ENCODE results near the gene FBXW11.
"Not testable (repeated sequence)": the region's sequence is repeated elsewhere in the genome, so short reads cannot be mapped to it uniquely, and the experiment has no call there.

Gene FBXW11

GRCh38 chr5:172035049-172035448 lies 28.6 kb upstream of the FBXW11 start:
- no peak for DNase-seq (ENCODE audit: low read depth in 1 of 2, low spot score in 1 of 2)

GRCh38 chr5:172031894-172032461 lies 25.5 kb upstream of the FBXW11 start:
- TF ChIP-seq GABPA (IDR thresholded peaks at IDR 0.05; ENCODE audit: low read depth) (no peak), POLR2AphosphoS5 (IDR thresholded peaks at IDR 0.05; ENCODE audit: low read depth) (no peak), SPI1 (IDR thresholded peaks at IDR 0.05; ENCODE audit: borderline replicate concordance, low read depth) (no peak)
- no peaks in the 10 kb centered on the region for H3K27me3 ChIP-seq (ENCODE audit: insufficient read depth, poor library complexity, severe bottlenecking)
- no peak for DNase-seq (ENCODE audit: low read depth in 1 of 2, low spot score in 1 of 2)
- H3K4me3 ChIP-seq (replicated peaks; ENCODE audit: insufficient read depth, low read length): no peak overlapping the region
- H3K27ac ChIP-seq (replicated peaks): no peak overlapping the region

More at GRCh38 chr5:172035049-172035448, 28.6 kb upstream of the FBXW11 start:
- H3K27me3 ChIP-seq (ENCODE audit: insufficient read depth, poor library complexity, severe bottlenecking): no peaks in the 10 kb centered on the region
- no peak overlapping the region for H3K27ac ChIP-seq (replicated peaks)
- no peak overlapping the region for H3K4me3 ChIP-seq (replicated peaks; ENCODE audit: insufficient read depth, low read length)
- TF ChIP-seq POLR2AphosphoS5 (IDR thresholded peaks at IDR 0.05; ENCODE audit: low read depth): no peak
- TF ChIP-seq GABPA (IDR thresholded peaks at IDR 0.05; ENCODE audit: low read depth): no peak
- TF ChIP-seq CTCF (IDR thresholded peaks at IDR 0.05; ENCODE audit: insufficient read depth, low read length): no peak
- TF ChIP-seq SPI1 (IDR thresholded peaks at IDR 0.05; ENCODE audit: borderline replicate concordance, low read depth): no peak
- TF ChIP-seq REST (IDR thresholded peaks at IDR 0.05; ENCODE audit: insufficient replicate concordance, low read depth): no peak

- no peak for TF ChIP-seq CTCF (IDR thresholded peaks at IDR 0.05; ENCODE audit: insufficient read depth, low read length)
- no peak for TF ChIP-seq POLR2AphosphoS5 (IDR thresholded peaks at IDR 0.05; ENCODE audit: low read depth)
- no peak for TF ChIP-seq GABPA (IDR thresholded peaks at IDR 0.05; ENCODE audit: low read depth)
- no peak for TF ChIP-seq REST (IDR thresholded peaks at IDR 0.05; ENCODE audit: insufficient replicate concordance, low read depth)
- TF ChIP-seq SPI1 (IDR thresholded peaks at IDR 0.05; ENCODE audit: borderline replicate concordance, low read depth): no peak
These were observed 23.4 kb upstream of the FBXW11 start for GRCh38 chr5:172029876-172030275.

GRCh38 chr5:172028167-172028566 lies 21.7 kb upstream of the FBXW11 start:
- TF ChIP-seq GABPA (IDR thresholded peaks at IDR 0.05; ENCODE audit: low read depth): no peak
- no peak for TF ChIP-seq CTCF (IDR thresholded peaks at IDR 0.05; ENCODE audit: insufficient read depth, low read length)
- no peak for TF ChIP-seq POLR2AphosphoS5 (IDR thresholded peaks at IDR 0.05; ENCODE audit: low read depth)
- TF ChIP-seq REST (IDR thresholded peaks at IDR 0.05; ENCODE audit: insufficient replicate concordance, low read depth): no peak
- no peak for TF ChIP-seq SPI1 (IDR thresholded peaks at IDR 0.05; ENCODE audit: borderline replicate concordance, low read depth)

More at GRCh38 chr5:172029876-172030275, 23.4 kb upstream of the FBXW11 start:
- no peak for DNase-seq (ENCODE audit: low read depth in 1 of 2, low spot score in 1 of 2)
- Histone ChIP-seq H3K27me3 (ENCODE audit: insufficient read depth, poor library complexity, severe bottlenecking) (no peaks in the 10 kb centered on the region), H3K27ac (replicated peaks) (no peak overlapping the region), H3K4me3 (replicated peaks; ENCODE audit: insufficient read depth, low read length) (no peak overlapping the region)

GRCh38 chr5:172020110-172020786 lies 13.8 kb upstream of the FBXW11 start:
- not testable (repeated sequence) for DNase-seq (ENCODE audit: low read depth in 1 of 2, low spot score in 1 of 2); H3K27ac ChIP-seq (replicated peaks); H3K4me3 ChIP-seq (replicated peaks; ENCODE audit: insufficient read depth, low read length); H3K27me3 ChIP-seq (ENCODE audit: insufficient read depth, poor library complexity, severe bottlenecking)

More at GRCh38 chr5:172028167-172028566, 21.7 kb upstream of the FBXW11 start:
- Histone ChIP-seq H3K27ac (replicated peaks) (no peak overlapping the region), H3K4me3 (replicated peaks; ENCODE audit: insufficient read depth, low read length) (no peak overlapping the region), H3K27me3 (ENCODE audit: insufficient read depth, poor library complexity, severe bottlenecking) (no peaks in the 10 kb centered on the region)
- no peak for DNase-seq (ENCODE audit: low read depth in 1 of 2, low spot score in 1 of 2)
